H1 (cell line): ENCODE measurements around the gene HIBADH. TPM values are rescaled to one million over a fixed set of nuclear protein-coding genes. Genes with fewer than 3 reads are reported as not detected.

ENCODE experiments used
- ASH2L ChIP-seq: fragments of 200-600, 300-600 bp; sonication (generic); IDR thresholded peaks from one replicate; pipeline ENCODE4 v1.7.1; 2017; ENCODE audit warnings: low read length
- CHD7 ChIP-seq: fragments of 300-600 bp; sonication (generic); IDR thresholded peaks from 2 replicates; pipeline ENCODE4 v1.7.1; 2012; ENCODE audit warnings: low read length, moderate library complexity, mild to moderate bottlenecking, inconsistent platforms; ENCODE audit not compliant: insufficient replicate concordance
- EP300 ChIP-seq, 2 experiments: IDR thresholded peaks; 1 replicate in 1 of 2; 2 replicates in 1 of 2; pipeline ENCODE4 v1.6.1; 2011 to 2012; ENCODE audit warnings: low read depth in 2 of 2, low read length in 2 of 2, mild to moderate bottlenecking in 2 of 2, borderline replicate concordance in 1 of 2, inconsistent platforms in 1 of 2, moderate library complexity in 1 of 2
- KDM4A ChIP-seq: IDR thresholded peaks from one replicate; pipeline ENCODE4 v1.7.1; 2012; ENCODE audit warnings: low read depth, mild to moderate bottlenecking, moderate library complexity, low read length, inconsistent platforms; ENCODE audit not compliant: severe bottlenecking
- KDM5A ChIP-seq: fragments of 200-600 bp; IDR thresholded peaks from 2 replicates; pipeline ENCODE4 v1.7.1; 2012; ENCODE audit warnings: mild to moderate bottlenecking, low read length, inconsistent platforms, mixed read lengths
- RNF2 ChIP-seq: fragments of 200-900, 300-1000 bp; sonication (generic); IDR thresholded peaks from 2 replicates; pipeline ENCODE4 v1.7.1; 2016; ENCODE audit warnings: borderline replicate concordance, low read depth, mild to moderate bottlenecking, antibody characterized with exemption, low read length; ENCODE audit not compliant: poor library complexity, severe bottlenecking; ENCODE audit errors: missing control alignments
- RXRA ChIP-seq: IDR thresholded peaks from 2 replicates; pipeline ENCODE4 v1.6.1; 2011; ENCODE audit warnings: low read depth, mild to moderate bottlenecking, low read length, moderate library complexity; ENCODE audit not compliant: insufficient read depth
- SIN3A ChIP-seq, 2 experiments: IDR thresholded peaks in 1 of 2; conservative IDR thresholded peaks in 1 of 2; 2 replicates each; pipeline ENCODE4 v1.6.1; 2011 to 2012; ENCODE audit warnings: low read length in 2 of 2, improper control_type of control experiment in 1 of 2, low read depth in 1 of 2, mild to moderate bottlenecking in 1 of 2
- polyA plus RNA-seq, 7 experiments: library from polyadenylated mRNA; depleted of rRNA in 3 of 7; stranded (reverse) in 5 of 7; unstranded in 2 of 7; fragments of >200 nt in 5 of 7; fragments of 200-250 nt in 2 of 7; gene quantifications; 1 replicate in 5 of 7; 2 replicates in 1 of 7; 4 replicates in 1 of 7; pipeline versions ENCODE4 v1.2.1 to v1.2.3, GENCODE V29; 2011 to 2013; ENCODE audit warnings: missing spikeins in 2 of 7, mixed read lengths in 2 of 7
- total RNA-seq: library from RNA; stranded (reverse); fragmentation: NEBNext Ultra II Directional; extraction: Animal tissue kit (Norgen Biotek cat#: 25700); gene quantifications from 2 replicates; pipeline ENCODE4 v1.2.1, GENCODE V29; 2021

HIBADH gene
- total and polyA plus RNA-seq, 2 of the 8 experiments (the other 6 are each of a cell fraction or from before 2014, with no cell fraction given): 30.1 to 39.5 TPM

- TF ChIP-seq CHD7 (no peak), ASH2L (no peak), RNF2 (no peak), RXRA (no peak), SIN3A (conservative IDR thresholded peaks at IDR 0.05 in 1 of 2, IDR thresholded peaks at IDR 0.05 in 1 of 2; ENCODE audit: low read depth in 1 of 2, low read length in 2 of 2) (no peak), KDM4A (no peak), EP300 (IDR thresholded peaks at IDR 0.05; ENCODE audit: borderline replicate concordance in 1 of 2, low read depth in 2 of 2, low read length in 2 of 2) (no peak), KDM5A (no peak)
Observed at GRCh38 chr7:27634671-27635493, 27.8 kb downstream of the HIBADH start (continued).
